Measurements from ENCODE around the gene FCN3.

GRCh38 chr1:27392096-27392777 is 17.6 kb upstream of the FCN3 start, which contains the start of gene GPR3:
- TF ChIP-seq EZH2 (IDR thresholded peaks at IDR 0.05) (no peak), POLR2AphosphoS5 (IDR thresholded peaks at IDR 0.05; ENCODE audit: borderline replicate concordance, low read depth, low read length) (no peak), FOXP2 (optimal IDR thresholded peaks at IDR 0.05; ENCODE audit: control extremely low read depth, extremely low read length, insufficient read depth) (no peak)

Data from SK-N-MC (cell line).